GM21737 (cell line): ENCODE results near the gene NCKAP5.
A peak's percentile ranks its signal among the peaks of the same experiment; 100 is the strongest.
"Not testable (repeated sequence)": the region's sequence is repeated elsewhere in the genome, so short reads cannot be mapped to it uniquely, and the experiment has no call there.

Experiments
- ATAC-seq: cut with Tn5 transposase; IDR thresholded peaks from one replicate; pipeline ENCODE4 v1.9.1; 2021; ENCODE audit warnings: mild to moderate bottlenecking, moderate library complexity; ENCODE audit not compliant: unreplicated experiment

NCKAP5 gene

DNA sequence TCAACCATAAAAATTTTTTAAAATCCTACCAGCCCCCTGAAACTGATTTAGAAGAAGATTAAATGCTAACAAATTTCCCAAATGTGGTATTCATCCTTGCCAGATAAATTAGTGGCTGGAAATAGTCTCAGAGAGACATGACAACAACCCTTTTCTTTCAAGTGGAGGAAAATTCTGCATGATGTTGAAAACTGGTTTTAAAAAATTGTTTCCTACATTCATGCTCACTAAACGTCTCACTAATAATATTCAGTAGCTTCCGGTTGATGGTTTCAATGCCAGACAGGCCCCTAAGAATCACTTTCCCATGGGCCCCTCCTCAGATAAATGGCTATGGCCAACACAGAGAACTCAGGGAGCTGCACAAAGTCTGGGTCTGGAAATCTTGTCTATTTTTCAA lies 43.2 kb downstream of the NCKAP5 start:
- no peak for ATAC-seq

DNA sequence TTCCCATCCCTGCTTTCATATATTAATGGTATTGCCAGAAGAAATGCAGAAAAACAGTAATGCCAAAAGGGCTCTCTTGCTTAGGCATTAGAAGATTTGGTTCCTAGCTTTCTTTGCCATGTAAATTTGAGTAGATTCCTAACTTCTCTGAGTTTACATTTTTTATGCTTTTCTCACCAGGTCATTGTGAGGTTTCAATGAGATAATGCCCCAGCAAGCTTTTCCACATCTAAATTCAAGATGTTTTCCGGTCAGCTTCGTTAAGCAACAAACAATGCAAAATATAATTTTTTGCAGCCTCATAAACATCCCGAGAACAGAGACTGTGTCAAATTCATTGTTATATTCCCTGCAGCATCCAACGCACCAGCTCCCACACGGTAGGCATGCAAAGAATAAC lies 44.9 kb downstream of the NCKAP5 start:
- no peak for ATAC-seq

DNA sequence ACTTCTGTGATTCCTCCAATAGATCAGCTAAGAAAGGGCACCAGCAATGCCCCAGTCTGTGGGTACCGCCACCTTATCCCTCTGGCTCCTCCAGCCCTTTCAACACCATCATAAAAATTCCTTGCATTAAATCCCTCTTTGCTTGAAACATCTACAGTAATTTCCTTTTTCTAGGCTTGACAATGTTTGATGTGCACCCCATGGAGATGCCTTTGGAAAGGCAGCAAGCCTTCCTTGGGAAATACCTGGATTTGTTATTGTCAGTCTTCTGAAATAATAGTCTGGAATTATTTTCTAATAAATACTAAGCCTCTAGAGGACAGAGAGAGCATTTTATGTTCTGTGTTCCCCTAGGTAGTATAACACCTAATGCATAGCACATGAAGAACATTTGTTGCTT lies 46.1 kb downstream of the NCKAP5 start:
- ATAC-seq: no peak

- ATAC-seq: no peak
Observed at GRCh38 chr2:133521146-133521745, 47.0 kb downstream of the NCKAP5 start.

GRCh38 chr2:133519677-133520076 lies 48.6 kb downstream of the NCKAP5 start:
- ATAC-seq: not testable (repeated sequence)

DNA sequence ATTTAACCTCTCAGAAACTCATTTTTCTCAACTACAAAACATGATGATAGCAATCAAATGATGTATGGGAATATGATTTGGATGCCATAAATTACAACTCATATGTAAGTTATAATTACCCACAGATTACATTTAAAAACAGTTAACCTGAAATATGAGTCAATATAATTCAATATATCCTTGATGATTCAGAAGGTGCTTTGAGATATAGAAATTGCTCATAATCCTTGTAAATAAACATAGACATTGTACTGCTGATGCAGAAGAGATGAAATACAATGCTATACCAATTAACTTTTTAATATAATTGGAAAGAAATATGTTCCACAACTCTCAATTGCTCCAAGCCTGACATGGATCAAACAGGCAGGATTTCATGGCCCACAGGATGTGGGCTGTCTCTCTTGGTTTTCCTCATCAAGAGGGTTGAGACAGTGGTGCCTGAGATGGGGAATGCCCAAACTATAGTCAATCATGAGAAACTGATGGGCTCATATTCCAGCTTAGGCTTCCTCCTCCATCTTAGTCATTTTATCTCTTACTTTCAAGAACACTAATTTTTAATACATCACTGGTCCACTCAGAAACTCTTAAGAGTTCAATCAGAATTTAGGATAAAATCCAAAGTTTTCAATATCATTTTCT lies 49.4 kb downstream of the NCKAP5 start:
- ATAC-seq: no peak

DNA sequence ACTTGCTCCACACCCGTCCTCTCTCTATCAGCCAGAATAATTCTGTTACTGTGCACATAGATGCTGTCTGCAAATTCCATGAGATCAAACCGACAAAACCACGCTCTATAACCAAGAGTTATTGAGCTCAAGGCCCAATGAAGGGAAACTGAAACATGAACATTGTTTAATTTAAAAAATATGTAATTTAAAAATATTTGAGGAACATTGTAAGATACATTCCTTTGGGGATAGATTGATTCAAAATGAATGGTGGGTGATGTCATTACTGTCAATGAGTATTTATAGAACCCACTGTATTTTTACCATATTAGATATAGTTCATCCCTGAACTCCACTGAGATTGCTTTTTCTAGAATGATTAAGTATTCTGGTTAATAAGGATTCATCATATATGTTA lies 50.4 kb downstream of the NCKAP5 start:
- no peak for ATAC-seq

DNA sequence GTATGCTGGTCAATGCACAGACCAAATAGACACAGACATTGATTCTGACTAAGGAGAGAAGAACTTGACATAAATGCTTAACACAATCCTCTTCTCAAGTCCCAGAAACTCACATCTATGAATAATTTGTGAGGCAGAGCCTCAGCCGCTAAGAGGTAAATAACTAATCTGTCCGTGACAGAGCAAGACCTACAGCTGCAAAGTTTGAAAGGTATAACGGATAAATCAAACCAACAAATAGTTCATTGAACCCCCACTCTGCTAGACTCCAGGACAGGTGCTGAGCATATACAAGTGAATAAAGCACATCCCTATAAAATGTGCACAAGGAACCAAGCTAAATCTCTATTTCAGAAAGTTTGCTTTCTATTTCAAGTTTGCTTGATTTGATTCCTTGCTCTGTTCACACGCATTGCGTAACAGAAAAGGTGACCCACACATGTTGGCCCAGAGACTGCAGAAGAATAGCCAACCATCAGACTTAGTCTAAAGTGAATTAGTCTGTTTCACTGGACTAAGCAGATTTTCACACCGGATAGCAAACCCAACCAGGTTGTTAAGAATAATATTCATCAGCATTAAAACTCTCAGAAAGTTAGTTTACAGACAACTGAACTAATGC lies 51.7 kb downstream of the NCKAP5 start:
- ATAC-seq: no peak

- ATAC-seq: no peak
Observed at GRCh38 chr2:133515271-133515670, 53.0 kb downstream of the NCKAP5 start.

- no peak for ATAC-seq
Observed at GRCh38 chr2:133513893-133514292, 54.4 kb downstream of the NCKAP5 start.

GRCh38 chr2:133512121-133512520 lies 56.1 kb downstream of the NCKAP5 start:
- no peak for ATAC-seq

- no peak for ATAC-seq
Observed at GRCh38 chr2:133511679-133512078, 56.6 kb downstream of the NCKAP5 start.

DNA sequence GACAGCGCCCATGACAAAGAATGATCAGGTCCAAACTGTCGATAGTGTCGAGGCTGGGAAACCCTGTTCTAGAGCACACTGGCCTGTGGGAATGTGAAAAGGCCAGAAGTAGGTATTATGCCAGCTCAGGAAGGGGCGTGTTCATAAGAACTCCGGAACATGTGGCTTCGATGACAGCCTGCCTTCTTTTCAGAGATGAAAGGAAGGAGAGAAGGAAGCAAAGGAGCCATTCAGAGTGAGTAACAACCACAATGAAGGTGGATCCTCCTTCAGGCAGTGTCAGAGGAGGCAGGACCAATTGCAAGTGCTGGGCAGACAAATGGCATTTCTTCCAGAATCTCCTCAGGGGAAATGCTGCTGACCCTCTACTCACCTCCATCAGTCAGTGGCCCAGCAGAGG lies 58.5 kb downstream of the NCKAP5 start:
- ATAC-seq: no peak

GRCh38 chr2:133508546-133509165 lies 59.6 kb downstream of the NCKAP5 start:
- no peak for ATAC-seq

GRCh38 chr2:133506996-133507395 lies 61.3 kb downstream of the NCKAP5 start:
- ATAC-seq: no peak

DNA sequence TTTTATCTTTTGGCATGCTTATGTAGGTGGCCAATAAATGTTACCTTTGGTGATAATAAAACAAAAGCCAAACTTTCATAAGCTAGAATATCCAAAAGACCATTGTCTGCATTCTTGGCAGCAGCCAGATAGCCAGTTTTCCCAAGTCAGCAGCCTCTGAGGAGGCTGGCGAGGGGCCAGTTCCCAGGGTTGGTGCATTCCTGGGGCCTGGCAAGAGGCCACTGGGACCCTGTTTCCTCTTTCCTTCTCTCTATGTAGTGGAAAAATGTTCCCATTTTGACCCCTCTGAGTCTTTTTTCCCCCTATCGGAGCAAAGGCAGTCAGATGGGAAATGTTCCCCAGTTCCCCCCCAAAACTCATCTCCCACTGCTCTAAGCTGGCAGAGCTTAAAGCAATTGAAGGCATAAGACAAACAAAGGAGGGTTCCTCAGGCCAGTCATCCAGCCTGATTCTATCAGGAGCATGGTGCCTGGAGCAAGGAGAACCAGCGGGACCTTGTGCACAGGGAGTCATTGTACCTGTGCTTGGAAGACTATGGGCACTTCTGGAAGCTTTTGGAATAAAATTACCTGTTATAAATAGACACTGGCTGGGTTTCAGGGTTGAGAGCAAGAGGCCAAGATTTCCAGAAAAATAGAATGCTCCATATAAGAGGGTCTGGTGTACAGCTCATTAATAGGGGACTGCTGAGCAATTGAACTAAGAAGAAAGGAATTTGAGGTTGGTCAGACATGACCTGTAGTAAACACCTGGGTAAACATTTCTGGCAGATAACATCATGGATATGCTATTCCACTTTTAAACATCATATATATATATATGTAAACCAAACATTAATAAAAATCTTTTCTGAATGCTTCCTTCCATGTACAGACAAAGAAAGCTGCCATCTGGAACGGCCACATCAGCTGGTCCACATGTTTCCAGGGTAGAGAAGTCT lies 63.4 kb downstream of the NCKAP5 start:
- ATAC-seq: no peak

DNA sequence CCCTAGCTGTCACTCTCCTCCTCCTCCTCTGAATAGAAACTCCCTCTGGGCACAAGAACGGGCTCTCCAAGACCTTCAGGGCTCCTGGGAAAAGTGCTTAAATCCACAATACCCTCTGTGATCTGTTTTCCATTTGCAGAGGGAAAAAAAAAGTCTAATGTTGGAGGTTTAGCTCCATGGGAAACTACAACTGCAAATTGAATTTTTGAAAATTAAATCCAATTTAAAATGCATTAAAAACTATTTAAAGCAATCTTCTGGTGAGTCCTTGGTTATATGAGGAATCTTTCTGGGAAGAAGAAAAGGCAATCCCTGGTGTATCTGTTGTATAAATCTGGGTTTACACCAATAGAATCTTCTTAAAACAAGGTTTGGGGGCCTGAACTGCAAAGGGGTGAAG lies 64.3 kb downstream of the NCKAP5 start:
- no peak for ATAC-seq

GRCh38 chr2:133503323-133503722 lies 64.9 kb downstream of the NCKAP5 start:
- peak; percentile 72 for ATAC-seq

- no peak for ATAC-seq
Observed at GRCh38 chr2:133502678-133503077, 65.6 kb downstream of the NCKAP5 start.

DNA sequence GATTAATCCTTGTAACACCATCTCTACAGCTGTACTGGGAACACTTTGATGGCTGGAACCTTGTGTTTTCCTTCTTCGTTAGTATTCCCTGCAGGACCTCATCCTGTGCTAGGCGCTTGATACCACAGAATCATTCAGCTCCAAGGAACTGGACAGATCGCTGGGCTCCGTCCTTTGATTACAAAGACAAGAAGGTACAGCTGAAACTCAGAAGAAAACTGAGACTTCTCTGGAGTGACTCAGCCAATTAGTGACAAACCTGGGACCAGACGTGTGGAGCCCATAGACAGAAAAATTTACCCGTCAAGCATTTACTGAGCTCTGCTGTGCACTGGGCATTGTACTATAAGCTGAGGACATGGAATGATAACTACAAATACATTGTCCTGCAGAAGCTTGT lies 67.3 kb downstream of the NCKAP5 start:
- ATAC-seq: no peak
